ENCODE data around the gene IFI27L2. TPM values are rescaled to one million over a fixed set of nuclear protein-coding genes. Genes with fewer than 3 reads are reported as not detected.
A peak's percentile ranks its signal among the peaks of the same experiment; 100 is the strongest.

IFI27L2 gene
- total RNA-seq = 100 to 1,000 TPM in 1 of 2 donors, 10 to 100 TPM in 1; 42.7 to 150 TPM

- peak within 1 kb of the TSS; percentile 77 to 92 for H3K27ac ChIP-seq
- peaks cover 11 to 13% of the 10 kb centered on the region in 2 donors for H3K4me1 ChIP-seq (ENCODE audit: control insufficient read depth in 1 of 2, low read depth in 2 of 2)
- H3K36me3 ChIP-seq = no peaks in the 10 kb centered on the region
- TF ChIP-seq CTCF (IDR thresholded peaks at IDR 0.05) = peak; percentile 36
- peak; percentile 40 for DNase-seq (ENCODE audit: low spot score)
- no peaks in the 10 kb centered on the region for H3K9me3 ChIP-seq
- no peaks in the 10 kb centered on the region for H3K27me3 ChIP-seq (replicated peaks; ENCODE audit: insufficient read depth)
- peak within 1 kb of the TSS; percentile 91 for H3K4me3 ChIP-seq
- peak; percentile 78 for ATAC-seq (ENCODE audit: insufficient number of reproducible peaks, low FRiP score, low read depth)
These were observed at the start of gene IFI27L2 for GRCh38 chr14:94129111-94129757. Gene IFI27L2, minus strand, starts transcription at chr14:94129604. Its CDS starts 40 bp downstream, at chr14:94129564.

GRCh38 chr14:94177806-94178205 lies 48.4 kb upstream of the IFI27L2 start:
- TF ChIP-seq CTCF (IDR thresholded peaks at IDR 0.05) = no peak
- no peaks in the 10 kb centered on the region for H3K9me3 ChIP-seq
- H3K36me3 ChIP-seq = no peaks in the 10 kb centered on the region
- H3K4me3 ChIP-seq = no peak overlapping the region
- no peak for DNase-seq (ENCODE audit: low spot score)
- peaks cover 8% of the 10 kb centered on the region for H3K27me3 ChIP-seq (replicated peaks; ENCODE audit: insufficient read depth)
- H3K27ac ChIP-seq = no peak overlapping the region
- no peak for ATAC-seq (ENCODE audit: insufficient number of reproducible peaks, low FRiP score, low read depth)
- peaks cover 4 to 26% of the 10 kb centered on the region in 2 donors for H3K4me1 ChIP-seq (ENCODE audit: control insufficient read depth in 1 of 2, low read depth in 2 of 2)

- Histone ChIP-seq H3K27me3 (replicated peaks; ENCODE audit: insufficient read depth) (peaks cover 8% of the 10 kb centered on the region), H3K4me3 (no peak overlapping the region), H3K4me1 (ENCODE audit: control insufficient read depth in 1 of 2, low read depth in 2 of 2) (peaks cover 4 to 26% of the 10 kb centered on the region in 2 donors), H3K27ac (no peak overlapping the region), H3K36me3 (no peaks in the 10 kb centered on the region), H3K9me3 (no peaks in the 10 kb centered on the region)
- TF ChIP-seq CTCF (IDR thresholded peaks at IDR 0.05) = no peak
- no peak for DNase-seq (ENCODE audit: low spot score)
- no peak for ATAC-seq (ENCODE audit: insufficient number of reproducible peaks, low FRiP score, low read depth)
These were observed 47.4 kb upstream of the IFI27L2 start for GRCh38 chr14:94176808-94177207.

GRCh38 chr14:94175747-94176146 lies 46.3 kb upstream of the IFI27L2 start:
- Histone ChIP-seq H3K9me3 (no peaks in the 10 kb centered on the region), H3K36me3 (no peaks in the 10 kb centered on the region), H3K27me3 (replicated peaks; ENCODE audit: insufficient read depth) (peaks cover 8% of the 10 kb centered on the region), H3K4me1 (ENCODE audit: control insufficient read depth in 1 of 2, low read depth in 2 of 2) (peaks cover 4 to 24% of the 10 kb centered on the region in 2 donors), H3K4me3 (peak overlapping the region; percentile 75), H3K27ac (no peak overlapping the region)
- no peak for TF ChIP-seq CTCF (IDR thresholded peaks at IDR 0.05)
- ATAC-seq (ENCODE audit: insufficient number of reproducible peaks, low FRiP score, low read depth) (no peak), DNase-seq (ENCODE audit: low spot score) (no peak)

DNA sequence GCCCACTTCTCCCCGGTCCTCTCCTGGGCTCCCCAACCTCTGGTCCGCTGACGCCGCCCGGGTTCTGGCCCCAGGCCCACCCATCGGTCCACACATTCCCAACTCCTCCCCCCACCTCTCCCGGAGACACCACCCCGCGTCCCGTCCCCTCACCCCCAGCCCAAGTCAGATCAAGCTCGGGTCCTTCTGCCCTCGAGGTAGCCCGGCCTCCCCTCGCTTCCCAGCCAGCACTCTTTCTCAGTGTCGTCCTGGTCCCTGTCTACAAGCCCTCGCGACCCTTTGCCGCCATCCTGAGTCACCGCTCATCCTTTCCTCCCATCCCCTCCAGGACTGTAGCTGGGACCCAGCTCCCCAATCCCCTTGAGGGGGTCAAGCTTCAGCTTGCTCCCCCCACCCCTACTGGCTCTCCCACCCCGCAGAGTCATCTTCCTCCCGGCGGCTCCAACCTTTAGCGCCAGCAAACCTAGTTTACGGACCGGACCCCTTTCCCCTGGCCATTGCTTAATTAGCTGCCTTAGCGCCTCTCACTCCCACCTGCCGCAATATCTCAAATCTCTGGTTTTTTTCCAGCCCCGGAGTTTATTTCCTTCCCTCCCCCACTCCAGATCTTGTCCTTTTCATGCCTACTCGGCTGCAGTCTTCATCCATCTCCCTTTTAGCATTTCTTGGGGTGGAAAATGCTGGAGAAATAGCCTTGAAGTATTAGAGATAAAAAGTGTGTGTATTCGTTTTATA lies 45.8 kb upstream of the IFI27L2 start:
- TF ChIP-seq CTCF (IDR thresholded peaks at IDR 0.05) = no peak
- ATAC-seq (ENCODE audit: insufficient number of reproducible peaks, low FRiP score, low read depth) = no peak
- Histone ChIP-seq H3K4me1 (ENCODE audit: control insufficient read depth in 1 of 2, low read depth in 2 of 2) (peaks cover 4 to 20% of the 10 kb centered on the region in 2 donors), H3K27me3 (replicated peaks; ENCODE audit: insufficient read depth) (peaks cover 8% of the 10 kb centered on the region), H3K4me3 (peak overlapping the region; percentile 75), H3K9me3 (no peaks in the 10 kb centered on the region), H3K36me3 (no peaks in the 10 kb centered on the region), H3K27ac (no peak overlapping the region)
- no peak for DNase-seq (ENCODE audit: low spot score)

Measured in thoracic aorta (tissue), 2 donors.